HG03066 (cell line): Measurements from ENCODE around the gene MFAP3L.
"Not testable (repeated sequence)": the region's sequence is repeated elsewhere in the genome, so short reads cannot be mapped to it uniquely, and the experiment has no call there.

Experiments used
- ATAC-seq: cut with Tn5 transposase; IDR thresholded peaks from one replicate; pipeline ENCODE4 v1.9.1; 2021; ENCODE audit warnings: low read depth; ENCODE audit not compliant: unreplicated experiment

MFAP3L gene

GRCh38 chr4:170026253-170027021 lies at the start of gene MFAP3L:
Gene MFAP3L (minus strand): TSS chr4:170026395. CDS start chr4:170005877, 20,518 bp downstream.
- peak; percentile 66 for ATAC-seq

GRCh38 chr4:170071196-170071595 lies 45.0 kb upstream of the MFAP3L start:
- ATAC-seq, result no peak

- ATAC-seq, result no peak
These were observed 42.4 kb upstream of the MFAP3L start for GRCh38 chr4:170068438-170069128.

- no peak for ATAC-seq
These were observed 33.2 kb upstream of the MFAP3L start for GRCh38 chr4:170059421-170059820.

- no peak for ATAC-seq
These were observed 32.6 kb upstream of the MFAP3L start for GRCh38 chr4:170058826-170059225.

- ATAC-seq, result no peak
These were observed 31.7 kb upstream of the MFAP3L start for GRCh38 chr4:170057866-170058265.

- ATAC-seq, result no peak
These were observed 26.7 kb upstream of the MFAP3L start for GRCh38 chr4:170052919-170053318.

- no peak for ATAC-seq
These were observed 25.2 kb upstream of the MFAP3L start for GRCh38 chr4:170051402-170051801.

- no peak for ATAC-seq
These were observed 23.6 kb upstream of the MFAP3L start for GRCh38 chr4:170049766-170050165.

GRCh38 chr4:170047771-170048354 lies 21.7 kb upstream of the MFAP3L start:
- ATAC-seq, result no peak

GRCh38 chr4:170046156-170046555 lies 20.0 kb upstream of the MFAP3L start:
- not testable (repeated sequence) for ATAC-seq

- no peak for ATAC-seq
These were observed 14.0 kb upstream of the MFAP3L start for GRCh38 chr4:170040031-170040680.

- ATAC-seq, result no peak
These were observed 12.6 kb upstream of the MFAP3L start for GRCh38 chr4:170038769-170039168.

- ATAC-seq, result no peak
These were observed 12.0 kb upstream of the MFAP3L start for GRCh38 chr4:170038232-170038631.

GRCh38 chr4:170037481-170037880 lies 11.3 kb upstream of the MFAP3L start:
- no peak for ATAC-seq

- no peak for ATAC-seq
These were observed 9.7 kb upstream of the MFAP3L start for GRCh38 chr4:170035845-170036244.

GRCh38 chr4:170035231-170035630 lies 9.0 kb upstream of the MFAP3L start:
- ATAC-seq, result no peak

- no peak for ATAC-seq
These were observed 7.8 kb upstream of the MFAP3L start for GRCh38 chr4:170033999-170034398.

GRCh38 chr4:170030121-170030520 lies 3.9 kb upstream of the MFAP3L start:
- ATAC-seq, result no peak

- peak; percentile 80 for ATAC-seq
These were observed 1.1 kb upstream of the MFAP3L start for GRCh38 chr4:170027181-170027829.
